ENCODE measurements around the gene ABCC11.

Gene ABCC11

GRCh38 chr16:48180868-48181480 lies 66.4 kb downstream of the ABCC11 start:
- no peak overlapping the region for H3K9ac ChIP-seq (ENCODE audit: low read depth, low read length, poor library complexity)
- no peaks in the 10 kb centered on the region for H3K79me1 ChIP-seq (ENCODE audit: low read depth, low read length)
- H3K27ac ChIP-seq (replicated peaks; ENCODE audit: low read length), result no peak overlapping the region
- no peak overlapping the region for H3K4ac ChIP-seq (ENCODE audit: low read length)
- no peak overlapping the region for H3K4me2 ChIP-seq (ENCODE audit: insufficient read depth, low read length, poor library complexity, severe bottlenecking)
- H4K8ac ChIP-seq (ENCODE audit: low read depth, low read length), result no peak overlapping the region
- no peak overlapping the region for H2BK120ac ChIP-seq (ENCODE audit: low read depth, low read length)
- no peak for DNase-seq (ENCODE audit: low spot score)
- H3K18ac ChIP-seq (ENCODE audit: low read length), result no peak overlapping the region
- H3K9me3 ChIP-seq (replicated peaks in 1 of 2; ENCODE audit: control insufficient read depth in 2 of 2, insufficient read depth in 1 of 2, low read depth in 1 of 2, low read length in 2 of 2), result no peaks in the 10 kb centered on the region
- H2AFZ ChIP-seq (ENCODE audit: low read length), result no peak overlapping the region
- H3K4me3 ChIP-seq (ENCODE audit: low read length in 2 of 2), result no peak overlapping the region
- no peaks in the 10 kb centered on the region for H3K4me1 ChIP-seq (ENCODE audit: control insufficient read depth in 2 of 2, insufficient read depth in 1 of 2, low read depth in 1 of 2, low read length in 2 of 2)
- H2AK5ac ChIP-seq (ENCODE audit: low read depth, low read length), result no peak overlapping the region
- H2BK5ac ChIP-seq (ENCODE audit: low read length), result no peak overlapping the region
- H4K91ac ChIP-seq (ENCODE audit: low read depth, low read length, poor library complexity), result no peak overlapping the region
- no peak overlapping the region for H2BK12ac ChIP-seq (ENCODE audit: low read length)
- peaks cover 0 to 5% (median 0%) of the 10 kb centered on the region in 3 experiments for H3K27me3 ChIP-seq (ENCODE audit: control insufficient read depth in 3 of 3, insufficient read depth in 3 of 3, low read depth in 1 of 3, low read length in 3 of 3)
- no peak overlapping the region for H2BK15ac ChIP-seq (ENCODE audit: low read length)
- H3K36me3 ChIP-seq (replicated peaks in 1 of 2; ENCODE audit: control insufficient read depth in 2 of 2, insufficient read depth in 2 of 2, low read length in 2 of 2), result no peaks in the 10 kb centered on the region
- no peak overlapping the region for H3K23ac ChIP-seq (ENCODE audit: low read depth, low read length, poor library complexity)
- H3K14ac ChIP-seq (ENCODE audit: low read length), result no peak overlapping the region
- WGBS, 2 donors (ENCODE audit: extremely low coverage in 2 of 2, insufficient read length in 2 of 2, insufficient replicate concordance in 1 of 2), result no CpG with 5 or more reads among the region's 9 CpGs

GRCh38 chr16:48176635-48177408 lies 70.5 kb downstream of the ABCC11 start:
- Histone ChIP-seq H3K4ac (ENCODE audit: low read length) (no peak overlapping the region), H3K18ac (ENCODE audit: low read length) (peak overlapping the region; percentile 52), H2BK120ac (ENCODE audit: low read depth, low read length) (no peak overlapping the region), H3K23ac (ENCODE audit: low read depth, low read length, poor library complexity) (no peak overlapping the region), H3K14ac (ENCODE audit: low read length) (peak overlapping the region; percentile 63), H2AK5ac (ENCODE audit: low read depth, low read length) (peak overlapping the region; percentile 10), H2BK5ac (ENCODE audit: low read length) (no peak overlapping the region), H2AFZ (ENCODE audit: low read length) (no peak overlapping the region), H2BK12ac (ENCODE audit: low read length) (no peak overlapping the region), H4K8ac (ENCODE audit: low read depth, low read length) (no peak overlapping the region), H3K4me3 (ENCODE audit: low read length in 2 of 2) (no peak overlapping the region), H4K91ac (ENCODE audit: low read depth, low read length, poor library complexity) (no peak overlapping the region), H3K4me2 (ENCODE audit: insufficient read depth, low read length, poor library complexity, severe bottlenecking) (no peak overlapping the region), H3K9me3 (replicated peaks in 1 of 2; ENCODE audit: control insufficient read depth in 2 of 2, insufficient read depth in 1 of 2, low read depth in 1 of 2, low read length in 2 of 2) (no peaks in the 10 kb centered on the region), H2BK15ac (ENCODE audit: low read length) (no peak overlapping the region), H3K79me1 (ENCODE audit: low read depth, low read length) (no peaks in the 10 kb centered on the region), H3K9ac (ENCODE audit: low read depth, low read length, poor library complexity) (no peak overlapping the region), H3K27ac (replicated peaks; ENCODE audit: low read length) (no peak overlapping the region), H3K27me3 (ENCODE audit: control insufficient read depth in 3 of 3, insufficient read depth in 3 of 3, low read depth in 1 of 3, low read length in 3 of 3) (peaks cover 0 to 5% (median 0%) of the 10 kb centered on the region in 3 experiments), H3K4me1 (ENCODE audit: control insufficient read depth in 2 of 2, insufficient read depth in 1 of 2, low read depth in 1 of 2, low read length in 2 of 2) (no peaks in the 10 kb centered on the region), H3K36me3 (replicated peaks in 1 of 2; ENCODE audit: control insufficient read depth in 2 of 2, insufficient read depth in 2 of 2, low read length in 2 of 2) (no peaks in the 10 kb centered on the region)
- no peak for DNase-seq (ENCODE audit: low spot score)
- no CpG with 5 or more reads among the region's 20 CpGs for WGBS, 2 donors (ENCODE audit: extremely low coverage in 2 of 2, insufficient read length in 2 of 2, insufficient replicate concordance in 1 of 2)

DNA sequence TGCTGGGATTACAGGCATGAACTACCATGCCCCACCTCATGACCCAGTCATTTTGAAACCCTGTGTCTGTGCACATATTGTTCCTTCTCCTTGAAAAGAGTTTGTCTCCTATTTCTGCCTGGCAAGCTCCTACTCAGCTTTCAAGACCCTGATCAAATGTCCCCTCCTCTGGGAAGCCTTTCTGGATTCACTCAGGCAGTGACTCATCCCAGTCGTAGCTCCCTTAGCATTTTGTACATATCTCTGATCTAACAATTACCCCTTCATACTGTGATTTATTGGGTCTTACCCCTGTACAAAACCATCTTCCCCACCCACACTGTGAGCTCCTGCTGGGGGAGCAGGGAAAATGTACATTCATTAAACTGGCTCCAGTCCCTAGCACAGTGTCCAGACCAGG lies 73.5 kb downstream of the ABCC11 start:
- Histone ChIP-seq H2AFZ (ENCODE audit: low read length) (no peak overlapping the region), H3K23ac (ENCODE audit: low read depth, low read length, poor library complexity) (no peak overlapping the region), H3K4me1 (ENCODE audit: control insufficient read depth in 2 of 2, insufficient read depth in 1 of 2, low read depth in 1 of 2, low read length in 2 of 2) (no peaks in the 10 kb centered on the region), H2BK120ac (ENCODE audit: low read depth, low read length) (no peak overlapping the region), H3K9me3 (replicated peaks in 1 of 2; ENCODE audit: control insufficient read depth in 2 of 2, insufficient read depth in 1 of 2, low read depth in 1 of 2, low read length in 2 of 2) (no peaks in the 10 kb centered on the region), H3K14ac (ENCODE audit: low read length) (no peak overlapping the region), H3K36me3 (replicated peaks in 1 of 2; ENCODE audit: control insufficient read depth in 2 of 2, insufficient read depth in 2 of 2, low read length in 2 of 2) (no peaks in the 10 kb centered on the region), H3K18ac (ENCODE audit: low read length) (no peak overlapping the region), H3K9ac (ENCODE audit: low read depth, low read length, poor library complexity) (no peak overlapping the region), H3K27ac (replicated peaks; ENCODE audit: low read length) (no peak overlapping the region), H2BK12ac (ENCODE audit: low read length) (no peak overlapping the region), H3K79me1 (ENCODE audit: low read depth, low read length) (no peaks in the 10 kb centered on the region), H2BK5ac (ENCODE audit: low read length) (no peak overlapping the region), H3K4me2 (ENCODE audit: insufficient read depth, low read length, poor library complexity, severe bottlenecking) (no peak overlapping the region), H3K4ac (ENCODE audit: low read length) (no peak overlapping the region), H4K91ac (ENCODE audit: low read depth, low read length, poor library complexity) (no peak overlapping the region), H3K27me3 (ENCODE audit: control insufficient read depth in 3 of 3, insufficient read depth in 3 of 3, low read depth in 1 of 3, low read length in 3 of 3) (peaks cover 0 to 5% (median 0%) of the 10 kb centered on the region in 3 experiments), H2BK15ac (ENCODE audit: low read length) (no peak overlapping the region), H4K8ac (ENCODE audit: low read depth, low read length) (no peak overlapping the region), H2AK5ac (ENCODE audit: low read depth, low read length) (no peak overlapping the region), H3K4me3 (ENCODE audit: low read length in 2 of 2) (no peak overlapping the region)
- no CpG with 5 or more reads among the region's 1 CpG for WGBS, 2 donors (ENCODE audit: extremely low coverage in 2 of 2, insufficient read length in 2 of 2, insufficient replicate concordance in 1 of 2)
- DNase-seq (ENCODE audit: low spot score), result no peak

DNA sequence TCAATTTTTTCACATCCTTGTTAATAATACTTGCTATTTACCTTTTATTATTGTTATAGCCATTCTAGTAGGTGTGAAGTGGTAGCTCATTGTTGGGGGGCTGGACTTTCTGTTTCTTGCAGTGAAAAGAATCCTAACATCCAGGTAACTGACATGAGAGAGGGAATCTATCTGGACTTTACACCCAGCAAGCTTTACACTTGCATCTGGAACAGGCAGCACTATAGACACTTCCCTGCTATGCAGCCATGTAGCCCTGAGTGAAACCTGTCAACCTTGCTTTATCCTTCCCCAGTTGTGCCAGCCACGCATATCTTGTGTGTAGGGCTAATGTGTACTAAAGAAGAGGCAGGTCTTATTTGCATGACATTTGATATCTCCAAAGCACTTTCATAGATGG lies 74.7 kb downstream of the ABCC11 start:
- Histone ChIP-seq H3K36me3 (replicated peaks in 1 of 2; ENCODE audit: control insufficient read depth in 2 of 2, insufficient read depth in 2 of 2, low read length in 2 of 2) (no peaks in the 10 kb centered on the region), H2BK120ac (ENCODE audit: low read depth, low read length) (no peak overlapping the region), H2AFZ (ENCODE audit: low read length) (no peak overlapping the region), H3K4me2 (ENCODE audit: insufficient read depth, low read length, poor library complexity, severe bottlenecking) (no peak overlapping the region), H3K23ac (ENCODE audit: low read depth, low read length, poor library complexity) (no peak overlapping the region), H3K4ac (ENCODE audit: low read length) (no peak overlapping the region), H4K8ac (ENCODE audit: low read depth, low read length) (no peak overlapping the region), H3K4me1 (ENCODE audit: control insufficient read depth in 2 of 2, insufficient read depth in 1 of 2, low read depth in 1 of 2, low read length in 2 of 2) (no peaks in the 10 kb centered on the region), H2BK5ac (ENCODE audit: low read length) (no peak overlapping the region), H3K27me3 (ENCODE audit: control insufficient read depth in 3 of 3, insufficient read depth in 3 of 3, low read depth in 1 of 3, low read length in 3 of 3) (peaks cover 0 to 4% (median 0%) of the 10 kb centered on the region in 3 experiments), H2BK12ac (ENCODE audit: low read length) (no peak overlapping the region), H4K91ac (ENCODE audit: low read depth, low read length, poor library complexity) (no peak overlapping the region), H3K9ac (ENCODE audit: low read depth, low read length, poor library complexity) (no peak overlapping the region), H3K14ac (ENCODE audit: low read length) (no peak overlapping the region), H2BK15ac (ENCODE audit: low read length) (no peak overlapping the region), H3K18ac (ENCODE audit: low read length) (no peak overlapping the region), H2AK5ac (ENCODE audit: low read depth, low read length) (no peak overlapping the region), H3K4me3 (ENCODE audit: low read length in 2 of 2) (no peak overlapping the region), H3K79me1 (ENCODE audit: low read depth, low read length) (no peaks in the 10 kb centered on the region), H3K27ac (replicated peaks; ENCODE audit: low read length) (no peak overlapping the region), H3K9me3 (replicated peaks in 1 of 2; ENCODE audit: control insufficient read depth in 2 of 2, insufficient read depth in 1 of 2, low read depth in 1 of 2, low read length in 2 of 2) (no peaks in the 10 kb centered on the region)
- no peak for DNase-seq (ENCODE audit: low spot score)
- WGBS, 2 donors (ENCODE audit: extremely low coverage in 2 of 2, insufficient read length in 2 of 2, insufficient replicate concordance in 1 of 2), result no CpG with 5 or more reads among the region's 1 CpG
